ENCODE measurements around the gene MMP12.

- no peak for TF ChIP-seq EP300 (IDR thresholded peaks at IDR 0.05)
- TF ChIP-seq, protein P1, sequence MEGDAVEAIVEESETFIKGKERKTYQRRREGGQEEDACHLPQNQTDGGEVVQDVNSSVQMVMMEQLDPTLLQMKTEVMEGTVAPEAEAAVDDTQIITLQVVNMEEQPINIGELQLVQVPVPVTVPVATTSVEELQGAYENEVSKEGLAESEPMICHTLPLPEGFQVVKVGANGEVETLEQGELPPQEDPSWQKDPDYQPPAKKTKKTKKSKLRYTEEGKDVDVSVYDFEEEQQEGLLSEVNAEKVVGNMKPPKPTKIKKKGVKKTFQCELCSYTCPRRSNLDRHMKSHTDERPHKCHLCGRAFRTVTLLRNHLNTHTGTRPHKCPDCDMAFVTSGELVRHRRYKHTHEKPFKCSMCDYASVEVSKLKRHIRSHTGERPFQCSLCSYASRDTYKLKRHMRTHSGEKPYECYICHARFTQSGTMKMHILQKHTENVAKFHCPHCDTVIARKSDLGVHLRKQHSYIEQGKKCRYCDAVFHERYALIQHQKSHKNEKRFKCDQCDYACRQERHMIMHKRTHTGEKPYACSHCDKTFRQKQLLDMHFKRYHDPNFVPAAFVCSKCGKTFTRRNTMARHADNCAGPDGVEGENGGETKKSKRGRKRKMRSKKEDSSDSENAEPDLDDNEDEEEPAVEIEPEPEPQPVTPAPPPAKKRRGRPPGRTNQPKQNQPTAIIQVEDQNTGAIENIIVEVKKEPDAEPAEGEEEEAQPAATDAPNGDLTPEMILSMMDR (IDR thresholded peaks at IDR 0.05), result no peak
- TF ChIP-seq POLR2A (IDR thresholded peaks at IDR 0.05), result no peak
Observed at GRCh38 chr11:102837646-102838045, 37.1 kb downstream of the MMP12 start.

Measured in tibial nerve (tissue), 4 donors.